Activated CD4-positive, alpha-beta T cell treated with anti-CD3 and anti-CD28 coated beads, Interleukin-10, Interleukin-2, amounts not matched to agents 100 ng/mL and 50 ng/mL, durations not matched to agents 16 hours and 8 hours (primary cell): ENCODE data around the gene PROCA1.
A peak's percentile ranks its signal among the peaks of the same experiment; 100 is the strongest.
"Not testable (repeated sequence)": the region's sequence is repeated elsewhere in the genome, so short reads cannot be mapped to it uniquely, and the experiment has no call there.

Experiments
- DNase-seq: peaks from one replicate; pipeline ENCODE4 v3.0.0-alpha.2; 2020

Gene PROCA1

GRCh38 chr17:28743243-28744103 is 31.8 kb upstream of the PROCA1 start, which contains the start of gene TRAF4:
Gene TRAF4 (plus strand): TSS chr17:28744011. CDS start chr17:28744113, 102 bp downstream.
- peak; percentile 85 for DNase-seq

- no peak for DNase-seq
Measured at GRCh38 chr17:28741358-28742349, 30.0 kb upstream of the PROCA1 start.

GRCh38 chr17:28740406-28741357 is 29.0 kb upstream of the PROCA1 start:
- no peak for DNase-seq

GRCh38 chr17:28738680-28739384 is 27.1 kb upstream of the PROCA1 start:
- no peak for DNase-seq

- no peak for DNase-seq
Measured at GRCh38 chr17:28737770-28738679, 26.3 kb upstream of the PROCA1 start.

- no peak for DNase-seq
Measured at GRCh38 chr17:28737316-28737715, 25.6 kb upstream of the PROCA1 start.

GRCh38 chr17:28735913-28736769 is 24.5 kb upstream of the PROCA1 start:
- DNase-seq = not testable (repeated sequence)

- DNase-seq = no peak
Measured at GRCh38 chr17:28735242-28735722, 23.6 kb upstream of the PROCA1 start.

GRCh38 chr17:28734712-28735241 is 23.1 kb upstream of the PROCA1 start:
- DNase-seq = no peak

GRCh38 chr17:28733346-28733745 is 21.7 kb upstream of the PROCA1 start:
- DNase-seq = no peak

GRCh38 chr17:28729950-28730330 is 18.3 kb upstream of the PROCA1 start:
- DNase-seq = no peak

- peak; percentile 98 for DNase-seq
Measured at GRCh38 chr17:28728364-28729200, 16.9 kb upstream of the PROCA1 start, which contains the start of gene NEK8. Gene NEK8 (plus strand): TSS chr17:28728788. CDS start chr17:28728814, 26 bp downstream.

GRCh38 chr17:28726627-28727491 is 15.2 kb upstream of the PROCA1 start:
- DNase-seq = peak; percentile 97

GRCh38 chr17:28726226-28726626 is 14.5 kb upstream of the PROCA1 start, which contains the start of gene TLCD1:
Gene TLCD1 (minus strand): TSS chr17:28726233. CDS start chr17:28726097, 136 bp downstream.
- peak; percentile 82 for DNase-seq

- DNase-seq = peak; percentile 83
Measured at GRCh38 chr17:28725660-28726225, 14.1 kb upstream of the PROCA1 start.

GRCh38 chr17:28725166-28725659 is 13.5 kb upstream of the PROCA1 start:
- DNase-seq = peak; percentile 59
